Measurements from ENCODE around the gene CMSS1.

Gene CMSS1

DNA sequence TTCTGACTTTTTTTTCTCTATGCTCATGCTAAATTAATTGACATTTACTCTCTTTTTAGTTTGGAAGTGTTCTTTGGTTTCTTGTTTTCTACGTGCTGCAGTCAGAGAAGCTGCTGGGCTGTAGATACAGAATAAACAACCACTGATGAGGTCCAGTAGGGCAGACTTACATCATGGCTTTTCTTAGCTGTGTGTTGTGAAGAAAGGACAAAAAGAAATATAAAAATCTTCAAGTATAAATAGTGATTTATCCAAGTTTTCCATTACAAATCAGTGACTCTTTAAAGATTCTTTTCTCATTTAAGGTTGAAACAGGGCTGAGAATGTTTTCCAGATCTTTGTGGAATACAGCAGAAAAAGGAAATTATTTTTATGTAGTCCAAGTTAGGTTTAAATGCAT, 122.2 kb downstream of the CMSS1 start:
- H3K27ac ChIP-seq (ENCODE audit: insufficient read depth in 1 of 2, low read depth in 1 of 2, low read length in 2 of 2, poor library complexity in 1 of 2, severe bottlenecking in 2 of 2), result no peak overlapping the region
- H3K36me3 ChIP-seq (ENCODE audit: control insufficient read depth in 4 of 4, insufficient read depth in 4 of 4, low read length in 3 of 4), result no peaks in the 10 kb centered on the region
- peaks cover 0 to 1% (median 0%) of the 10 kb centered on the region in 5 experiments for H3K9me3 ChIP-seq (ENCODE audit: control extremely low read depth in 1 of 5, control insufficient read depth in 4 of 5, insufficient read depth in 2 of 5, low read depth in 1 of 5, low read length in 4 of 5)
- H3K27me3 ChIP-seq (replicated peaks in 2 of 5; ENCODE audit: control insufficient read depth in 4 of 5, insufficient read depth in 5 of 5, low read length in 4 of 5), result no peaks in the 10 kb centered on the region
- H3K4me1 ChIP-seq (ENCODE audit: control extremely low read depth in 1 of 4, control insufficient read depth in 4 of 4, insufficient read depth in 4 of 4, low read length in 3 of 4), result peaks cover 0 to 19% (median 2%) of the 10 kb centered on the region in 4 experiments
- POLR2A ChIA-PET, result no interaction called here
- CTCF ChIA-PET, result interaction anchor here (1.3 to 1.7 kb wide), 2 partner anchors 9 to 45 kb away, joined by 3 to 5 read pairs; no protein-coding TSS in a partner anchor
- DNase-seq, result no peak
- no CpG with 5 or more reads among the region's 1 CpG for WGBS (ENCODE audit: insufficient coverage)
- H3K4me3 ChIP-seq (ENCODE audit: control insufficient read depth in 1 of 7, extremely low read depth in 1 of 7, insufficient read depth in 4 of 7, low read depth in 2 of 7, low read length in 6 of 7), result no peak overlapping the region

DNA sequence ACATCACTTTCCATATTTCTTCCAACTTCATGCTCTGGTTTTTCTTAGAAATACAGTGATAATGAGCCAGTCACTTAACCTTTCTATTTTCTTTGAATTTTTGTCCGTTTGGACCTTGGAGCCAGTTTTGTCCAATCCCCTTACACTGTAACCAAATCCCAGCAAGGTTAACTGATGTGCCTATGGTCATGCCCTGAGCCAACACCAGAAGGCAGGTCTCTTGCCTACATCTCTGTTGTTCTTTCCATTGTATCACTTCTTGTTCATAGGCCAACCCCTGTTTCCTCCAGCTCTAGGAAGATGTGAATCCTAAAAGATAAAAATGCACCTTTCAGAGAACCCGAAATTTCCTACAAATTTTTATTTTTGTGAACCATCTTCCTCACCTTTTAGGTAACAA, 122.7 kb downstream of the CMSS1 start:
- Histone ChIP-seq H3K27ac (ENCODE audit: insufficient read depth in 1 of 2, low read depth in 1 of 2, low read length in 2 of 2, poor library complexity in 1 of 2, severe bottlenecking in 2 of 2) (no peak overlapping the region), H3K36me3 (ENCODE audit: control insufficient read depth in 4 of 4, insufficient read depth in 4 of 4, low read length in 3 of 4) (no peaks in the 10 kb centered on the region), H3K4me1 (ENCODE audit: control extremely low read depth in 1 of 4, control insufficient read depth in 4 of 4, insufficient read depth in 4 of 4, low read length in 3 of 4) (peaks cover 0 to 24% (median 2%) of the 10 kb centered on the region in 4 experiments), H3K27me3 (replicated peaks in 2 of 5; ENCODE audit: control insufficient read depth in 4 of 5, insufficient read depth in 5 of 5, low read length in 4 of 5) (no peaks in the 10 kb centered on the region), H3K4me3 (ENCODE audit: control insufficient read depth in 1 of 7, extremely low read depth in 1 of 7, insufficient read depth in 4 of 7, low read depth in 2 of 7, low read length in 6 of 7) (no peak overlapping the region), H3K9me3 (ENCODE audit: control extremely low read depth in 1 of 5, control insufficient read depth in 4 of 5, insufficient read depth in 2 of 5, low read depth in 1 of 5, low read length in 4 of 5) (peaks cover 0 to under 1% (median 0%) of the 10 kb centered on the region in 5 experiments)
- 95% methylated on average over 2 of the region's 2 CpGs for WGBS (ENCODE audit: insufficient coverage)
- no peak for DNase-seq
- ChIA-PET POLR2A (no interaction called here), CTCF (interaction anchor here (0.6 to 1.7 kb wide), 2 partner anchors 9 to 118 kb away, joined by 3 to 5 read pairs; no protein-coding TSS in a partner anchor)

DNA sequence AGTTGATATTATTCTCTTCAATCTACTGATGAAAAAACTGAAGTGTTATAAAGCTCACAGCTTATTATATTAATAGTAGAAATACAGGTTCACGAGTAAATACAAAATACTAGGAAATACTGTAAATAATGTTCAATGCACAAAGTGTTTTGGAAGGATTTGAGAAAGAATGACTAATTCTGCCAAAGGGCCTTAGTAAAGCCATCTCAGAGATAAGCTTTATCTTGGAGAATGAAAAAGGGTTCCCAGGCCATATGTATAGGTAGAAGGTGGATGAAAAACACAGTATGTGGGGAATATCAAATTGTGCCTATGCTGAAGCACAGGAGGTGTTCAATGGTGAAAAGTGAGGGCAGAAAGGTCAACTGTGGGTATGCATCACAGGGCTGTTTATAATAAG, 123.5 kb downstream of the CMSS1 start:
- Histone ChIP-seq H3K9me3 (ENCODE audit: control extremely low read depth in 1 of 5, control insufficient read depth in 4 of 5, insufficient read depth in 2 of 5, low read depth in 1 of 5, low read length in 4 of 5) (no peaks in the 10 kb centered on the region), H3K4me1 (ENCODE audit: control extremely low read depth in 1 of 4, control insufficient read depth in 4 of 4, insufficient read depth in 4 of 4, low read length in 3 of 4) (peaks cover 0 to 27% (median 2%) of the 10 kb centered on the region in 4 experiments), H3K4me3 (ENCODE audit: control insufficient read depth in 1 of 7, extremely low read depth in 1 of 7, insufficient read depth in 4 of 7, low read depth in 2 of 7, low read length in 6 of 7) (no peak overlapping the region), H3K27ac (ENCODE audit: insufficient read depth in 1 of 2, low read depth in 1 of 2, low read length in 2 of 2, poor library complexity in 1 of 2, severe bottlenecking in 2 of 2) (no peak overlapping the region), H3K27me3 (replicated peaks in 2 of 5; ENCODE audit: control insufficient read depth in 4 of 5, insufficient read depth in 5 of 5, low read length in 4 of 5) (no peaks in the 10 kb centered on the region), H3K36me3 (ENCODE audit: control insufficient read depth in 4 of 4, insufficient read depth in 4 of 4, low read length in 3 of 4) (no peaks in the 10 kb centered on the region)
- POLR2A ChIA-PET, result no interaction called here
- CTCF ChIA-PET, result interaction anchor here (0.6 kb wide), 1 partner anchor 118 kb away, joined by 3 read pairs; no protein-coding TSS in a partner anchor
- no peak for DNase-seq
- no CpG with 5 or more reads among the region's 1 CpG for WGBS (ENCODE audit: insufficient coverage)

DNA sequence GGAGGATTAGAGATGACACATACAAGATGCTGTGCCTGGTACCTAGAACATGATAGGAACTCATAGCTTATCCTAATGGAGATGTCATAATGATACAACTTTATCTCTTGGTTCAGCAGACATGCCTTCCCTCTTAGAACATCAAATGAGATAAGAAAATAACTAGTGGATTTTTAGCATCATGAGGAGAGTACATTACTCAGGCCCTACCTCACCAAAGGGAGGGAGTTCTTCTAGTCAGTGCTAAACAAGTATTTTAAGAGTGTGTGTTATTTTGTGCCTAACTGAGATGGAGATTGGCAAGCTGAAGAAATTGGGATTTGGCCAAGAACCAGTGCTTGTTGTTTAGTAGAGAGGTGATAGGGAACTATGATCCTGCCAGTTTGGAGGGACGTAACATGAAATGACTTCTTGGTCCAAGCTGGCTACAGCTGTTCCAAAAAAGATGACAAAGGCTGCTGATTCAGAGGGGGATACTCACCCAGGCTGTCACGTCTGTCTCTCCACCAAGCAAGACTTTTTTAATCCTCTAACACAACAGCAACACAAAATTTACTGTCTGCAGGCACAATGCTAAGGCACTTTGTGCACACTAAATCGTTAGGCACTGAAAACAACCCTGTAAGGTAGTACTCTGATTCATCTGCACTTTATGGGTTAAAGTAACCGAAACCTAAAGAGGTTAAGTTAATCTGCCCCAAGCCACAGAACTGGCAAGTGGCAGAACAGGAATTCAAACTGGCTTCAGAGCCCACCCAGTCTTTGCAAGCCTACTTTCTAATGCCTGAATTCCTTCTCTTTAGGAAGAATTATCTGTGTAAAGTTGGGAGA, 126.5 kb downstream of the CMSS1 start:
- H3K9me3 ChIP-seq (ENCODE audit: control extremely low read depth in 1 of 5, control insufficient read depth in 4 of 5, insufficient read depth in 2 of 5, low read depth in 1 of 5, low read length in 4 of 5), result no peaks in the 10 kb centered on the region
- ChIA-PET CTCF (no interaction called here), POLR2A (no interaction called here)
- H3K36me3 ChIP-seq (ENCODE audit: control insufficient read depth in 4 of 4, insufficient read depth in 4 of 4, low read length in 3 of 4), result no peaks in the 10 kb centered on the region
- H3K4me1 ChIP-seq (ENCODE audit: control extremely low read depth in 1 of 4, control insufficient read depth in 4 of 4, insufficient read depth in 4 of 4, low read length in 3 of 4), result peaks cover 0 to 10% (median 0%) of the 10 kb centered on the region in 4 experiments
- DNase-seq, result no peak
- H3K4me3 ChIP-seq (ENCODE audit: control insufficient read depth in 1 of 7, extremely low read depth in 1 of 7, insufficient read depth in 4 of 7, low read depth in 2 of 7, low read length in 6 of 7), result no peak overlapping the region
- WGBS (ENCODE audit: insufficient coverage), result 100% methylated on average over 4 of the region's 4 CpGs
- H3K27ac ChIP-seq (ENCODE audit: insufficient read depth in 1 of 2, low read depth in 1 of 2, low read length in 2 of 2, poor library complexity in 1 of 2, severe bottlenecking in 2 of 2), result no peak overlapping the region
- H3K27me3 ChIP-seq (replicated peaks in 2 of 5; ENCODE audit: control insufficient read depth in 4 of 5, insufficient read depth in 5 of 5, low read length in 4 of 5), result no peaks in the 10 kb centered on the region

DNA sequence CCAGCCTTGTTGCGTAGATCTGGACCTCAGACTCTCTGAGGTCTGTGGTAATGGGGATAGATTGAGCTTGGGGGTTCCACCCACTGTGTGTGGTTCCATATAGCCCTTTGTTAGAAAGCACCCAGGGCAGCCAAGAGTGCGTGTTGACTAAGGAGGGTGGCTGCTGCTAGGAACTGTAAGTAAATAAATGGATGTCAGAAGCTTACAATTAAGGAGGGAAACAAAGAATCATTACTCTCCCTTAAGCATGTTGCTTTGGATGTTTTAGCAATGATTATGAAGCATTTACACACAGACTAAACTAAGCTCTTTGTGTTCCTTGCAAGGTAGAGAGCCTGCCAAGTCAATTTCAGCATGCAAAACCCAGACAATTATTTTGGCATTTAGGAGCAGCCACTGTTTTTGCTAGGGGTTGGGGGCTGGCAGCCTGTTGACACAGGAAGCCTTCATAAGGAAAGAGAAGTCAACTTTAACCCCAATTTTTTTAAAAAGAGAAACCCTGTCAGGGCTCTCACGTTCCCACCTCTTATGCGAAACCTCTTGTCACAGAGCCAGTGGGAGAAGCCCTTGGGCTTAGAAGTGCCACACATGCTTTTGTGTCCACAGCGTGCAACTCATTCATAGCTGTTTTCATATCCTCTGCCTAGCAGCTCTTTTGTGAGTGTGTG, 127.8 kb downstream of the CMSS1 start:
- Histone ChIP-seq H3K27me3 (replicated peaks in 2 of 5; ENCODE audit: control insufficient read depth in 4 of 5, insufficient read depth in 5 of 5, low read length in 4 of 5) (no peaks in the 10 kb centered on the region), H3K9me3 (ENCODE audit: control extremely low read depth in 1 of 5, control insufficient read depth in 4 of 5, insufficient read depth in 2 of 5, low read depth in 1 of 5, low read length in 4 of 5) (no peaks in the 10 kb centered on the region), H3K27ac (ENCODE audit: insufficient read depth in 1 of 2, low read depth in 1 of 2, low read length in 2 of 2, poor library complexity in 1 of 2, severe bottlenecking in 2 of 2) (no peak overlapping the region), H3K4me1 (ENCODE audit: control extremely low read depth in 1 of 4, control insufficient read depth in 4 of 4, insufficient read depth in 4 of 4, low read length in 3 of 4) (peaks cover 0 to 11% (median 0%) of the 10 kb centered on the region in 4 experiments), H3K36me3 (ENCODE audit: control insufficient read depth in 4 of 4, insufficient read depth in 4 of 4, low read length in 3 of 4) (no peaks in the 10 kb centered on the region), H3K4me3 (ENCODE audit: control insufficient read depth in 1 of 7, extremely low read depth in 1 of 7, insufficient read depth in 4 of 7, low read depth in 2 of 7, low read length in 6 of 7) (no peak overlapping the region)
- 90% methylated on average over 3 of the region's 5 CpGs for WGBS (ENCODE audit: insufficient coverage)
- POLR2A ChIA-PET, result no interaction called here
- no peak for DNase-seq
- CTCF ChIA-PET, result interaction anchor here (1.0 to 1.7 kb wide), 3 partner anchors 10 to 39 kb away, joined by 3 to 4 read pairs (median 4); no protein-coding TSS in a partner anchor

DNA sequence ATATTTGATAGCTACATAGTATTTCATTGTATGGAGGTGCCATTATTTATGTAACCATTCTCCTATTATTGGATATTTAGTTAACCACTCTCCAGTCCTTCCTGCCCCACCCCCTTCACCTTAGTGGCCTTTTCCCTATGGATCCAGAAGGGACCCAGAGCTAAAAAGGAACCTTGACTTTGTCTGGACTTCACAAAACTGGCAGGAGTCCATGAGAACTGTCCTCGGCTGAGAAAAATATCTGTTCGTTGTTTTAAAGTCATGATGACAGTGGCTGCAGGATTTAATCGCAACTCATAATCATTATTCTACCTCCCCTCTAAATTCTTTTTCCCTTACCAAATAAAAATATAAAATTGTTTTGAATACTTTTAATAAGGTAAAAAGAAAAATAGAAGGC, 129.7 kb downstream of the CMSS1 start:
- Histone ChIP-seq H3K36me3 (ENCODE audit: control insufficient read depth in 4 of 4, insufficient read depth in 4 of 4, low read length in 3 of 4) (no peaks in the 10 kb centered on the region), H3K27ac (ENCODE audit: insufficient read depth in 1 of 2, low read depth in 1 of 2, low read length in 2 of 2, poor library complexity in 1 of 2, severe bottlenecking in 2 of 2) (no peak overlapping the region), H3K4me3 (ENCODE audit: control insufficient read depth in 1 of 7, extremely low read depth in 1 of 7, insufficient read depth in 4 of 7, low read depth in 2 of 7, low read length in 6 of 7) (no peak overlapping the region), H3K4me1 (ENCODE audit: control extremely low read depth in 1 of 4, control insufficient read depth in 4 of 4, insufficient read depth in 4 of 4, low read length in 3 of 4) (peaks cover 0 to 18% (median 0%) of the 10 kb centered on the region in 4 experiments), H3K9me3 (ENCODE audit: control extremely low read depth in 1 of 5, control insufficient read depth in 4 of 5, insufficient read depth in 2 of 5, low read depth in 1 of 5, low read length in 4 of 5) (no peaks in the 10 kb centered on the region), H3K27me3 (replicated peaks in 2 of 5; ENCODE audit: control insufficient read depth in 4 of 5, insufficient read depth in 5 of 5, low read length in 4 of 5) (no peaks in the 10 kb centered on the region)
- ChIA-PET CTCF (no interaction called here), POLR2A (no interaction called here)
- DNase-seq, result no peak
- no CpG with 5 or more reads among the region's 3 CpGs for WGBS (ENCODE audit: insufficient coverage)
